ENCODE results near the gene NTPCR. TPM values are rescaled to one million over a fixed set of nuclear protein-coding genes. Genes with fewer than 3 reads are reported as not detected.
"Not testable (repeated sequence)": the region's sequence is repeated elsewhere in the genome, so short reads cannot be mapped to it uniquely, and the experiment has no call there.

NTPCR gene
- total RNA-seq, 1 donor, result 15.6 TPM

DNA sequence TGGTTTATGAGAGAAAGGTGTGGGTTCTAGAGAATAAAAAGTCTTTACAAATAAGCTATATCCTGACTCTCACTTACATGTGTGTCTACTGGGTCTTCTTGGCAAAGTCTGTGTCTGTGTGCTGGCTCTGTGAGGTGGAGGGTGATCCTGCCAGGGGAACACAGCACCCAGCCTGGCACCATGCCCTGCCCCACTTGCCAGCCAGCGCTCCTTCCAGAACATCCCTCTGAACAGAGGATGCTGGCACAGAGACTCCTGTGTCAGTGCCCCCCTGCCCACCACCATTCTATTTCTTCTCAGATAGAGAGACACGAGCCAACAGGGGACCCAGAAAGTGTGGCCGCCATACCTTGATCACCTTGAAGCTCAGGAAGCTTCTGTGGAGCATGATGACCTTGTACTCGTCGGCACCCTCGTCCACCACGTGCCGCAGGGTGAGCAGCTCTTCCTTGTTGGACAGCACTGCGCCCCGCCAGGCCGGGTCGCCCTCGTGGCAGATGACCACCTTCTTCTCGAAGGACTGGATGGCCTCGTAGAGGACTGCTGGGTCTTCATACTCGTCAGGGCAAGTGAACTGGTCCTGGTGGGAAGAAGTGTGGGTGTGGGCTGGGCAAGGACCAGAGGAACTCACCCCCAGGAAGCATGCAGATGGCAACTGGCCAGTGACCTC, 49.7 kb downstream of the NTPCR start:
- Histone ChIP-seq H3K79me2 (ENCODE audit: insufficient read depth, low read length) (no peaks in the 10 kb centered on the region), H3K4me3 (ENCODE audit: insufficient read depth, low read length) (no peak overlapping the region), H3K9me3 (ENCODE audit: low read depth, low read length) (no peaks in the 10 kb centered on the region), H4K20me1 (ENCODE audit: insufficient read depth, low read length) (no peaks in the 10 kb centered on the region), H3K27me3 (ENCODE audit: insufficient read depth, low read length) (no peaks in the 10 kb centered on the region), H3K4me1 (ENCODE audit: insufficient read depth, low read length) (no peaks in the 10 kb centered on the region), H3K27ac (ENCODE audit: low read depth, low read length) (no peak overlapping the region), H2AFZ (ENCODE audit: low read length) (no peak overlapping the region), H3K36me3 (ENCODE audit: insufficient read depth, low read length) (peaks cover 4% of the 10 kb centered on the region), H3K4me2 (ENCODE audit: insufficient read depth, low read length) (no peak overlapping the region)
- TF ChIP-seq, protein P1, sequence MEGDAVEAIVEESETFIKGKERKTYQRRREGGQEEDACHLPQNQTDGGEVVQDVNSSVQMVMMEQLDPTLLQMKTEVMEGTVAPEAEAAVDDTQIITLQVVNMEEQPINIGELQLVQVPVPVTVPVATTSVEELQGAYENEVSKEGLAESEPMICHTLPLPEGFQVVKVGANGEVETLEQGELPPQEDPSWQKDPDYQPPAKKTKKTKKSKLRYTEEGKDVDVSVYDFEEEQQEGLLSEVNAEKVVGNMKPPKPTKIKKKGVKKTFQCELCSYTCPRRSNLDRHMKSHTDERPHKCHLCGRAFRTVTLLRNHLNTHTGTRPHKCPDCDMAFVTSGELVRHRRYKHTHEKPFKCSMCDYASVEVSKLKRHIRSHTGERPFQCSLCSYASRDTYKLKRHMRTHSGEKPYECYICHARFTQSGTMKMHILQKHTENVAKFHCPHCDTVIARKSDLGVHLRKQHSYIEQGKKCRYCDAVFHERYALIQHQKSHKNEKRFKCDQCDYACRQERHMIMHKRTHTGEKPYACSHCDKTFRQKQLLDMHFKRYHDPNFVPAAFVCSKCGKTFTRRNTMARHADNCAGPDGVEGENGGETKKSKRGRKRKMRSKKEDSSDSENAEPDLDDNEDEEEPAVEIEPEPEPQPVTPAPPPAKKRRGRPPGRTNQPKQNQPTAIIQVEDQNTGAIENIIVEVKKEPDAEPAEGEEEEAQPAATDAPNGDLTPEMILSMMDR (IDR thresholded peaks at IDR 0.05; ENCODE audit: extremely low read depth, low read depth, low read length), result no peak
- peak; percentile 58 for DNase-seq (ENCODE audit: insufficient read length, low spot score, missing footprints)

DNA sequence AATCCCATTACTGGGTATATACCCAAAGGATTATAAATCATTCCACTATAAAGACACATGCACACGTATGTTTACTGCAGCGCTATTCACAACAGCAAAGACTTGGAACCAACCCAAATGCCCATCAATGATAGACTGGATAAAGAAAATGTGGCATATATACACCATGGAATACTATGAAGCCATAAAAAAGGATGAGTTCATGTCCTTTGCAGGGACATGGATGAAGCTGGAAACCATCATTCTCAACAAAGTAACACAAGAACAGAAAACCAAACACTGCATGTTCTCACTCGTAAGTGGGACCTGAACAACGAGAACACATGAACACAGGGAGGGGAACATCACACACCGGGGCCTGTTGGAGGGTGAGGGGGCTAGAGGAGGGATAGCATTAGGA, 53.2 kb downstream of the NTPCR start:
- H3K27me3 ChIP-seq (ENCODE audit: insufficient read depth, low read length); DNase-seq (ENCODE audit: insufficient read length, low spot score, missing footprints); H4K20me1 ChIP-seq (ENCODE audit: insufficient read depth, low read length): not testable (repeated sequence)

DNA sequence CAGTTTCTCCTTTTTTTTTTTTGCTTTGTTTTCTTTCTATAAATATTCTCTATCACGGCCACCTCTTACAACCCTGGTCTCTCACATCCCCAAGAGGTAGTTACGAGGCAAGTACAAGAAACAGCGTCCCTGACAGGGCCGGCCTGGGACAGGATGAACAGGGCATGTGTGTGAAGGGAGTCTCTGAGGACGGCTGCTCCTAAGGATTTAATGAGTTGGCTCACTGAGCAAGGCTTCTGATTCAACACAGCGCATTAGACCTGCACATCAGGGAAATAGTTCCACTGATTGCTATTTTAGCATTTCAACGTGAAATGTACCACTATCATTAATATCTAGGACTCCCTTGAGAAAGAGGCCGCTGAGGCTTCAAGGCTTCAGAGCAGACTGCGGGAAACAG, 54.0 kb downstream of the NTPCR start:
- no peak overlapping the region for H3K27ac ChIP-seq (ENCODE audit: low read depth, low read length)
- H3K79me2 ChIP-seq (ENCODE audit: insufficient read depth, low read length), result no peaks in the 10 kb centered on the region
- H3K27me3 ChIP-seq (ENCODE audit: insufficient read depth, low read length), result no peaks in the 10 kb centered on the region
- no peaks in the 10 kb centered on the region for H3K9me3 ChIP-seq (ENCODE audit: low read depth, low read length)
- no peak for DNase-seq (ENCODE audit: insufficient read length, low spot score, missing footprints)
- H3K4me2 ChIP-seq (ENCODE audit: insufficient read depth, low read length), result no peak overlapping the region
- no peaks in the 10 kb centered on the region for H3K36me3 ChIP-seq (ENCODE audit: insufficient read depth, low read length)
- TF ChIP-seq, protein P1 (IDR thresholded peaks at IDR 0.05; ENCODE audit: extremely low read depth, low read depth, low read length), result no peak
- H3K4me1 ChIP-seq (ENCODE audit: insufficient read depth, low read length), result no peaks in the 10 kb centered on the region
- no peak overlapping the region for H2AFZ ChIP-seq (ENCODE audit: low read length)
- no peak overlapping the region for H3K4me3 ChIP-seq (ENCODE audit: insufficient read depth, low read length)
- no peaks in the 10 kb centered on the region for H4K20me1 ChIP-seq (ENCODE audit: insufficient read depth, low read length)

More for the DNA sequence above, 53.2 kb downstream of the NTPCR start:
- H3K4me3 ChIP-seq (ENCODE audit: insufficient read depth, low read length); H3K9me3 ChIP-seq (ENCODE audit: low read depth, low read length); H3K27ac ChIP-seq (ENCODE audit: low read depth, low read length); H3K79me2 ChIP-seq (ENCODE audit: insufficient read depth, low read length); H2AFZ ChIP-seq (ENCODE audit: low read length); H3K4me1 ChIP-seq (ENCODE audit: insufficient read depth, low read length); H3K36me3 ChIP-seq (ENCODE audit: insufficient read depth, low read length); H3K4me2 ChIP-seq (ENCODE audit: insufficient read depth, low read length): not testable (repeated sequence)

DNA sequence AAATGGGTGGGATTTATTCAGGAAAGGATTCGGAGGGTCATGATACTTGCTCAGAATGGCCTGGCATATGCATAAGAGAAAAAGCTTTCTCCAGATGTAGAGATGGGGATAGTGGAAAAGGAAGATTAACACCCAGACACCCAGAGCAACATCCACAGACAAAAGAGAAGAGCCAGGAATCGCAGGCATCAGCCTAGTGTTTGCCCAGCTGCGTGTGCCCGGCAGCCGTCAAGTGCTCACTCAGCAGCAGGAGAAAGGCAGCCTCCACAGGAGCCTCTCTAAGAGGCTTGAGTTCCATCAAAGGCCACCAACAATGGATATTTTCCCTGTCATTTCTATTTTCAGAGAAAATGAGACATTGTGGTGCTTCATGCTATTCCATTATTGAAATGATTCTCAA, 54.7 kb downstream of the NTPCR start:
- Histone ChIP-seq H3K9me3 (ENCODE audit: low read depth, low read length) (no peaks in the 10 kb centered on the region), H3K4me2 (ENCODE audit: insufficient read depth, low read length) (no peak overlapping the region), H3K27ac (ENCODE audit: low read depth, low read length) (no peak overlapping the region), H3K36me3 (ENCODE audit: insufficient read depth, low read length) (no peaks in the 10 kb centered on the region), H4K20me1 (ENCODE audit: insufficient read depth, low read length) (no peaks in the 10 kb centered on the region), H3K79me2 (ENCODE audit: insufficient read depth, low read length) (no peaks in the 10 kb centered on the region), H3K4me1 (ENCODE audit: insufficient read depth, low read length) (no peaks in the 10 kb centered on the region), H2AFZ (ENCODE audit: low read length) (no peak overlapping the region), H3K27me3 (ENCODE audit: insufficient read depth, low read length) (no peaks in the 10 kb centered on the region), H3K4me3 (ENCODE audit: insufficient read depth, low read length) (no peak overlapping the region)
- TF ChIP-seq, protein P1 (IDR thresholded peaks at IDR 0.05; ENCODE audit: extremely low read depth, low read depth, low read length), result no peak
- DNase-seq (ENCODE audit: insufficient read length, low spot score, missing footprints), result no peak

Measured in osteoblast (primary cell).